Osteoblast (primary cell): Measurements from ENCODE around the gene BHLHE23. TPM values are rescaled to one million over a fixed set of nuclear protein-coding genes. Genes with fewer than 3 reads are reported as not detected.
"Not testable (repeated sequence)": the region's sequence is repeated elsewhere in the genome, so short reads cannot be mapped to it uniquely, and the experiment has no call there.

Experiments
- DNase-seq: peaks from one replicate; pipeline ENCODE4 v3.0.0; 2011; ENCODE audit warnings: low spot score, mixed read lengths; ENCODE audit not compliant: insufficient read length; ENCODE audit errors: missing footprints
- H2AFZ ChIP-seq: 2 replicates; pipeline ENCODE4 v1.6.0; 2011; ENCODE audit warnings: mild to moderate bottlenecking, low read length
- H3K27ac ChIP-seq: 2 replicates; pipeline ENCODE4 v1.5.1; 2011; ENCODE audit warnings: mild to moderate bottlenecking, low read depth, low read length, moderate library complexity
- H3K27me3 ChIP-seq: 2 replicates; pipeline ENCODE4 v1.6.0; 2012; ENCODE audit warnings: mild to moderate bottlenecking, control low read depth, inconsistent platforms, low read length, moderate library complexity; ENCODE audit not compliant: insufficient read depth
- H3K36me3 ChIP-seq: 2 replicates; pipeline ENCODE4 v1.5.1; 2011; ENCODE audit warnings: mild to moderate bottlenecking, low read length, control low read depth, moderate library complexity; ENCODE audit not compliant: insufficient read depth
- H3K4me1 ChIP-seq: 2 replicates; pipeline ENCODE4 v1.5.1; 2011; ENCODE audit warnings: mild to moderate bottlenecking, low read length, control low read depth, moderate library complexity; ENCODE audit not compliant: insufficient read depth
- H3K4me2 ChIP-seq: 2 replicates; pipeline ENCODE4 v1.6.0; 2011; ENCODE audit warnings: mild to moderate bottlenecking, low read length; ENCODE audit not compliant: insufficient read depth
- H3K4me3 ChIP-seq: fragments of 200-600 bp; sonication (generic); 3 replicates; pipeline ENCODE4 v1.5.1; 2012; ENCODE audit warnings: mild to moderate bottlenecking, low read length, inconsistent platforms; ENCODE audit not compliant: insufficient read depth
- H3K79me2 ChIP-seq: 2 replicates; pipeline ENCODE4 v1.6.0; 2012; ENCODE audit warnings: mild to moderate bottlenecking, low read length, control low read depth, inconsistent platforms; ENCODE audit not compliant: insufficient read depth
- H3K9me3 ChIP-seq: 2 replicates; pipeline ENCODE4 v1.5.1; 2011; ENCODE audit warnings: low read depth, low read length, control low read depth
- H4K20me1 ChIP-seq: 2 replicates; pipeline ENCODE4 v1.6.0; 2012; ENCODE audit warnings: mild to moderate bottlenecking, low read length, control low read depth; ENCODE audit not compliant: insufficient read depth
- total RNA-seq: library from RNA; depleted of rRNA; stranded (reverse); fragments of >200 nt; gene quantifications from 2 replicates; pipeline ENCODE4 v1.2.3, GENCODE V29; 2012
- TF ChIP-seq, protein P1 (sequence below): IDR thresholded peaks from 2 replicates; pipeline ENCODE4 v1.5.1; 2011; ENCODE audit warnings: mild to moderate bottlenecking, low read depth, low read length, moderate library complexity; ENCODE audit errors: extremely low read depth

BHLHE23 gene
- total RNA-seq, 1 donor = not detected

DNA sequence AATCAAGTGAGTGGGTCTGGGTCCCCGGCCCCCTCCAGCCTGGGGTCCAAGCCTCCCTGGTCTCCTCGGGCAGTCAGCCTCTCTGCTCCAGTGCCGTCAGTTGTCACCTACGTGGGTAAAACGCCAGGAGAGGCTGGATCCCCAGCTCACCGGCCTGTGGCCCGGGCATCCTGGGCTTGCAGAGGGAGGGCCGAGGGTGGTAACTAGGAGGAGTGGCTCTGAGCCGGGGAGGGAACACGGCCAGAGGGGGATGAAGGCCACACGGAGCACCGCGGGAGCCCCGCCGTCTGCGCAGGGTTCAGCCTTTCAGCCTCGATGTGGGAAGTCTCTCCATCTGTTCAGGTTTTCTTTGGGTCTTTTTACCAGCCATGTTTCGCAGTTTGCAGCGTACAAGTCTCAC is 29.5 kb upstream of the BHLHE23 start:
- Histone ChIP-seq H4K20me1 (no peaks in the 10 kb centered on the region), H3K4me3 (no peak overlapping the region), H3K4me2 (no peak overlapping the region), H3K27ac (no peak overlapping the region), H2AFZ (no peak overlapping the region), H3K79me2 (no peaks in the 10 kb centered on the region), H3K4me1 (no peaks in the 10 kb centered on the region), H3K9me3 (no peaks in the 10 kb centered on the region), H3K36me3 (no peaks in the 10 kb centered on the region), H3K27me3 (peaks cover 54% of the 10 kb centered on the region)
- TF ChIP-seq, protein P1, sequence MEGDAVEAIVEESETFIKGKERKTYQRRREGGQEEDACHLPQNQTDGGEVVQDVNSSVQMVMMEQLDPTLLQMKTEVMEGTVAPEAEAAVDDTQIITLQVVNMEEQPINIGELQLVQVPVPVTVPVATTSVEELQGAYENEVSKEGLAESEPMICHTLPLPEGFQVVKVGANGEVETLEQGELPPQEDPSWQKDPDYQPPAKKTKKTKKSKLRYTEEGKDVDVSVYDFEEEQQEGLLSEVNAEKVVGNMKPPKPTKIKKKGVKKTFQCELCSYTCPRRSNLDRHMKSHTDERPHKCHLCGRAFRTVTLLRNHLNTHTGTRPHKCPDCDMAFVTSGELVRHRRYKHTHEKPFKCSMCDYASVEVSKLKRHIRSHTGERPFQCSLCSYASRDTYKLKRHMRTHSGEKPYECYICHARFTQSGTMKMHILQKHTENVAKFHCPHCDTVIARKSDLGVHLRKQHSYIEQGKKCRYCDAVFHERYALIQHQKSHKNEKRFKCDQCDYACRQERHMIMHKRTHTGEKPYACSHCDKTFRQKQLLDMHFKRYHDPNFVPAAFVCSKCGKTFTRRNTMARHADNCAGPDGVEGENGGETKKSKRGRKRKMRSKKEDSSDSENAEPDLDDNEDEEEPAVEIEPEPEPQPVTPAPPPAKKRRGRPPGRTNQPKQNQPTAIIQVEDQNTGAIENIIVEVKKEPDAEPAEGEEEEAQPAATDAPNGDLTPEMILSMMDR = no peak
- no peak for DNase-seq

DNA sequence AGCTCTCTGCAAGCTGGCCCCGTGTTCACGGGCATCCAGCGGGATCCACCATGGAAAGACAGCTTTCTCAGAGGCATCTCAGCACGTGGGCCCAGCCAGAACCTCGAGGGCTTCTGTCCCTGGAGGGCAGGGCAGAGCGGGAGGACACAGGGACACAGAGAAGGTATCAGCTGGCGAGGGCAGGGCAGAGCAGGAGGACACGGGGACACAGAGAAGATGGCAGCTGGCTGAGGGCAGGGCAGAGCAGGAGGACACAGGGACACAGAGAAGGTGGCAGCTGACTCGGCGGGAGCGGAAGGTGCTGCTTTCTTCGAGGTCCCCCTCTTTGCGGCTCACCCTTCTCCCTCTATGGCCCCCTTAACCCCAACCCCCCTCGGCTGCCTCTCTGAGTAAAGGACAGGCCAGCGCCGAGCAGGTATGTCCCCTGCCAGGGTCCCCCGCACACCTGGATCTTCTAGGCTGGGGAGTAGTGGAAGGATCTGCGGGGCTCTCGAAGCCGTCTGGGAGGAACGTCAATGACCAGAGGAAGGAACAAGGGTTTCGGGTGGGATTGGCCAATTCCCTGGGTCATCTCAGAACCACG is 28.9 kb upstream of the BHLHE23 start:
- no peaks in the 10 kb centered on the region for H3K9me3 ChIP-seq
- H3K79me2 ChIP-seq = no peaks in the 10 kb centered on the region
- H2AFZ ChIP-seq = no peak overlapping the region
- no peaks in the 10 kb centered on the region for H3K4me1 ChIP-seq
- no peak overlapping the region for H3K27ac ChIP-seq
- H3K36me3 ChIP-seq = no peaks in the 10 kb centered on the region
- H3K4me2 ChIP-seq = no peak overlapping the region
- TF ChIP-seq, protein P1 = no peak
- peaks cover 48% of the 10 kb centered on the region for H3K27me3 ChIP-seq
- no peaks in the 10 kb centered on the region for H4K20me1 ChIP-seq
- no peak for DNase-seq
- no peak overlapping the region for H3K4me3 ChIP-seq

DNA sequence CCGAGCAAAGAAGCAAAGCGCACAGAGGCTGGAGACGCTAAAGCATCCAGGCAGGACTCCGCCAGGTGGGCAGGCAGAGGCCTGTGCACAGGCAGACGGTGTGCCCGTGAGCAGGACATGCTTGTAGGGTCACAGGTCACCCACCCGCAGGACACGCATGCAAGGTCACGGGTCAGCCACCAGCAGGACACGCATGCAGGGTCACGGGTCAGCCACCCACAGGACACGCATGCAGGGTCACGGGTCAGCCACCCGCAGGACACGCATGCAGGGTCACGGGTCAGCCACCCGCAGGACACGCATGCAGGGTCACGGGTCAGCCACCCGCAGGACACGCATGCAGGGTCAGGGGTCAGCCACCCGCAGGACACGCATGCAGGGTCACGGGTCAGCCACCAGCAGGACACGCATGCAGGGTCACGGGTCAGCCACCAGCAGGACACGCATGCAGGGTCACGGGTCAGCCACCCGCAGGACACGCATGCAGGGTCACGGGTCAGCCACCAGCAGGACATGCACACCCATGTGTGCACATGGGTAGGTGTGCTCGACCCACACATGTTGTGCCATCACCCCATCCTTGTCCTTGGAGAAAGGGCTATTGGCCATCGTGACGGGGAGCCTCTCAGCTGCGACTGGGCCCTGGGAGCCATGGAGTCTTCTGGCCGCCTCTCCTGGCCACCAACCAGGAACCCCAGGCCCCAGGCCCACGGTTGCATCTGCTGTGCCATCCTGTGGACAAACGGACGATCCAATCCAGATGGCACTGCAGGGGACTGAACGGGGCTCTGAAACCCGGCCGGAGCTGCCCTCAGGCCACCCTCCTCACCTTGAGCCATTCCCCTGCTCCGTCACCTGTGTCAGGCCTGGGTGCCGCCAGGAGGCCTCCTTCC is 28.2 kb upstream of the BHLHE23 start:
- H2AFZ ChIP-seq, H3K4me3 ChIP-seq, H3K4me1 ChIP-seq, H3K9me3 ChIP-seq, DNase-seq, H3K27ac ChIP-seq, H3K36me3 ChIP-seq, H3K79me2 ChIP-seq, H3K4me2 ChIP-seq, H4K20me1 ChIP-seq: not testable (repeated sequence)
- peaks cover 48% of the 10 kb centered on the region for H3K27me3 ChIP-seq

DNA sequence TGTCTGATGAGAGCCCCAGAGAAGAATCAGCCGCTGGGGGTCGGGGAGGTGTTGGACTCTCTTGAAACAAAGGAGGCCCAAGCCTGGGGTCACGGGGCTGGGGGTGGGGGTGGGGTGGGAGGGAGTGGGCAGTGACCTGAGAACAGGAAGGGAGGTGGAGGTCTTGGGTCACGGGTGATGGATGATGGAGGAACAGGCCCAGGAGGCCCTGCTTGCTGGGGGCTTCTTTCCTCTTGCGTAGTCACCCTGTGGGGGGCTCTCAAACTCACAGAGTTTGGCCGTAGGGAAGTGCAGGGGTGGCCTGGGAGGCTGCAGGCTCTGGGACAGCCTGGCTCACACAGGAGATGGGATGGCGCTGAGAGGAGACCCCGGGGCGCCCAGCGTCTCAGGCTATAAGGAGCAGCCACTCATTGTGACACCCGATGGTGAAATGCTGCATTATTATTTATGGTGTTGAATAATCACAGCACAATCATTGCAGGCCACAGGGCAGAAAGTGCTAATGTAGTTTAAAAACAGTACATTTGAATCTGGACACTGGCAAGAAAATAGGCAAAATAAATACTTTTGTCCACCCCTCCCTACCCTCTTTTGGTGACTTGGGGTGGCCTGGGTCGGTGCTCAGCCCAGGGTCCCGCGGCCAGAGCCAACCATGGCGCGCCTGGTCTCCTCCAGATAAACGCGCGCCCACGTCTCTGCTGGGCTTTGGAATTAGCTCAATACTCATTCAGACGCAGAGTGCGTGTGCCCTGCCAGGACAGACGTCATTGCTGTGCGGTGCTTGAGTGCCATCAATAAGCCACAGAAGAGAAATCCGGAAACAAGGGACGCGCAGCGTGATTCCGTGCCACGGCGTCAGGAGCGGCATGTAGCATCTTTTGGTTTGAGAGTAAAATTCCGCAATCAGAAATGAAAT is 27.3 kb upstream of the BHLHE23 start:
- Histone ChIP-seq H2AFZ (no peak overlapping the region), H3K4me3 (no peak overlapping the region), H4K20me1 (no peaks in the 10 kb centered on the region), H3K4me1 (no peaks in the 10 kb centered on the region), H3K4me2 (no peak overlapping the region), H3K36me3 (no peaks in the 10 kb centered on the region), H3K27ac (no peak overlapping the region), H3K9me3 (no peaks in the 10 kb centered on the region), H3K79me2 (no peaks in the 10 kb centered on the region), H3K27me3 (peaks cover 46% of the 10 kb centered on the region)
- no peak for DNase-seq
- TF ChIP-seq, protein P1 = no peak
